ENCODE data around the gene SEMA3B.
"Not testable (repeated sequence)": the region's sequence is repeated elsewhere in the genome, so short reads cannot be mapped to it uniquely, and the experiment has no call there.

SEMA3B gene

GRCh38 chr3:50258979-50259378 is 10.0 kb upstream of the SEMA3B start:
- no peak for DNase-seq (ENCODE audit: low spot score)

GRCh38 chr3:50259432-50260026 is 9.4 kb upstream of the SEMA3B start:
- DNase-seq (ENCODE audit: low spot score), result no peak

- DNase-seq (ENCODE audit: low spot score), result peak; percentile 86
Measured at GRCh38 chr3:50260027-50260941, 8.7 kb upstream of the SEMA3B start.

- DNase-seq (ENCODE audit: low spot score), result no peak
Measured at GRCh38 chr3:50260942-50261441, 8.0 kb upstream of the SEMA3B start.

- no peak for DNase-seq (ENCODE audit: low spot score)
Measured at GRCh38 chr3:50261505-50261904, 7.4 kb upstream of the SEMA3B start.

- not testable (repeated sequence) for DNase-seq (ENCODE audit: low spot score)
Measured at GRCh38 chr3:50262200-50262599, 6.7 kb upstream of the SEMA3B start.

GRCh38 chr3:50262778-50263177 is 6.2 kb upstream of the SEMA3B start:
- DNase-seq (ENCODE audit: low spot score), result no peak

- no peak for DNase-seq (ENCODE audit: low spot score)
Measured at GRCh38 chr3:50263478-50264382, 5.2 kb upstream of the SEMA3B start.

GRCh38 chr3:50264383-50264963 is 4.5 kb upstream of the SEMA3B start:
- DNase-seq (ENCODE audit: low spot score), result no peak

- DNase-seq (ENCODE audit: low spot score), result no peak
Measured at GRCh38 chr3:50264964-50265485, 3.9 kb upstream of the SEMA3B start.

- no peak for DNase-seq (ENCODE audit: low spot score)
Measured at GRCh38 chr3:50265571-50265970, 3.4 kb upstream of the SEMA3B start.

GRCh38 chr3:50266017-50266416 is 2.9 kb upstream of the SEMA3B start:
- DNase-seq (ENCODE audit: low spot score), result no peak

GRCh38 chr3:50266836-50267235 is 2.1 kb upstream of the SEMA3B start:
- no peak for DNase-seq (ENCODE audit: low spot score)

- no peak for DNase-seq (ENCODE audit: low spot score)
Measured at GRCh38 chr3:50267280-50267913, 1.6 kb upstream of the SEMA3B start.

- no peak for DNase-seq (ENCODE audit: low spot score)
Measured at GRCh38 chr3:50268276-50268675, 671 bp upstream of the SEMA3B start.

- no peak for DNase-seq (ENCODE audit: low spot score)
Measured at GRCh38 chr3:50269460-50269859, 513 bp downstream of the SEMA3B start.

- DNase-seq (ENCODE audit: low spot score), result no peak
Measured at GRCh38 chr3:50269977-50270413, 1.0 kb downstream of the SEMA3B start.

GRCh38 chr3:50270422-50271224 is 1.7 kb downstream of the SEMA3B start:
- DNase-seq (ENCODE audit: low spot score), result no peak

GRCh38 chr3:50271314-50271936 is 2.5 kb downstream of the SEMA3B start:
- no peak for DNase-seq (ENCODE audit: low spot score)

- not testable (repeated sequence) for DNase-seq (ENCODE audit: low spot score)
Measured at GRCh38 chr3:50272538-50272910, 3.6 kb downstream of the SEMA3B start.

Data from activated CD4-positive, alpha-beta T cell treated with anti-CD3 and anti-CD28 coated beads, Interleukin-2, Interleukin-4, amounts not matched to agents 100 ng/mL and 50 ng/mL, durations not matched to agents 16 hours and 8 hours (primary cell).